Ovary (tissue), 3 donors: Measurements from ENCODE around the gene DENND5A.

ENCODE experiments used
- CTCF ChIP-seq, 3 donors: fragments of 450-650 bp in 2 of 3; fragments of 200-600 bp in 1 of 3; IDR thresholded peaks; one replicate each; pipeline versions ENCODE4 v1.5.1 to v1.8.0; 2016 to 2022; ENCODE audit warnings: antibody characterized with exemption in 3 of 3, mild to moderate bottlenecking in 1 of 3
- EP300 ChIP-seq: sonication (generic); formaldehyde crosslinking; IDR thresholded peaks from one replicate; pipeline ENCODE4 v1.6.1; 2017; ENCODE audit warnings: antibody characterized with exemption
- POLR2A ChIP-seq: fragments of 450-650 bp; IDR thresholded peaks from one replicate; pipeline ENCODE4 v1.6.1; 2017; ENCODE audit warnings: antibody characterized with exemption, mild to moderate bottlenecking, moderate library complexity
- donor health status: DM: no; HTN: no; CAD: no.

GRCh38 chr11:9099617-9100016, 165.5 kb downstream of the DENND5A start:
- TF ChIP-seq CTCF (IDR thresholded peaks at IDR 0.05) (no peak), POLR2A (no peak), EP300 (no peak)
